ENCODE results near the gene TMEM184B. TPM values are rescaled to one million over a fixed set of nuclear protein-coding genes. Genes with fewer than 3 reads are reported as not detected.
A peak's percentile ranks its signal among the peaks of the same experiment; 100 is the strongest.
"Not testable (repeated sequence)": the region's sequence is repeated elsewhere in the genome, so short reads cannot be mapped to it uniquely, and the experiment has no call there.

TMEM184B gene
- total RNA-seq, 1 experiment from 2014 or later: 192 TPM

GRCh38 chr22:38180841-38181452, 91.9 kb downstream of the TMEM184B start:
- TSS peak; percentile 85 for BruUV-seq (replicated peaks)
- DNase-seq: peak; percentile 61 to 83

DNA sequence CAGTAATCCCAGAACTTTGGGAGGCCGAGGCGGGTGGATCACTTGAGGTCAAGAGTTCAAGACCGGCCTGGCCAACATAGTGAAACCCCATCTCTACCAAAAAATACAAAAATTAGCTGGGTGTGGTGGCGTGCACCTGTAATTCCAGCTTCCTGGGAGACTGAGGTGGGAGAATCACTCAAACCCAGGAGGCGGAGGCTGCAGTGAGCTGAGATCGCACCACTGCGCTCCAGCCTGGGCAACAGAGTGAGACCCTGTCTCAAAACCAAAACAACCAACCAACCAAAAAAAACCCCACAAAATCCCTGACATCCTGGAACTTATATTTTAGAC, 94.2 kb downstream of the TMEM184B start:
- peaks cover 72% of the 10 kb centered on the region for H3F3A ChIP-seq (ENCODE audit: insufficient read depth, low read depth)
- DNase-seq; H3K79me2 ChIP-seq (ENCODE audit: low read depth); H3K27me3 ChIP-seq (ENCODE audit: insufficient read depth, low read depth); H4K20me1 ChIP-seq (ENCODE audit: insufficient read depth); H3K9me2 ChIP-seq (ENCODE audit: insufficient read depth); H2AFZ ChIP-seq; intact Hi-C loops (cut with micrococcal nuclease; ENCODE audit: unreplicated experiment); H3K9me3 ChIP-seq (ENCODE audit: insufficient read depth, low read depth); CTCF ChIA-PET; H3K4me3 ChIP-seq; BruUV-seq (replicated peaks); H3K36me3 ChIP-seq (ENCODE audit: low read depth): not testable (repeated sequence)
- POLR2A ChIA-PET (ENCODE audit: unreplicated experiment): interaction anchor here (0.6 to 0.7 kb wide), 2 partner anchors 119 to 289 kb away, joined by 3 to 6 read pairs; partner anchors contain the start of gene KDELR3
- H3K27ac ChIP-seq: peak overlapping the region; percentile 90
- peaks cover 69% of the 10 kb centered on the region for H3K4me1 ChIP-seq (replicated peaks; ENCODE audit: insufficient read depth)
- peak overlapping the region; percentile 69; the same call in 1 of the 2 replicates for H3K4me2 ChIP-seq

More at GRCh38 chr22:38180841-38181452, 91.9 kb downstream of the TMEM184B start:
- no peaks in the 10 kb centered on the region for H3K9me3 ChIP-seq (ENCODE audit: insufficient read depth, low read depth)
- peak overlapping the region; percentile 77 for H2AFZ ChIP-seq
- peak overlapping the region; percentile 98 for H3K27ac ChIP-seq
- H3K4me2 ChIP-seq: peak overlapping the region; percentile 99
- H3K79me2 ChIP-seq (ENCODE audit: low read depth): peaks cover 8% of the 10 kb centered on the region; the same call in 1 of the 2 replicates
- peaks cover 80% of the 10 kb centered on the region for H3K4me1 ChIP-seq (replicated peaks; ENCODE audit: insufficient read depth)
- ChIA-PET POLR2A (ENCODE audit: unreplicated experiment) (interaction anchor here (0.6 kb wide), 1 partner anchor 21 kb away, joined by 5 read pairs; the partner anchor contains the start of gene MAFF), CTCF (interaction anchor here (0.8 kb wide), 1 partner anchor 80 kb away, joined by 4 read pairs; no protein-coding TSS in a partner anchor)
- intact Hi-C loops (cut with micrococcal nuclease; ENCODE audit: unreplicated experiment): loop anchor here (1.0 to 5.0 kb wide), 5 partner anchors 20 to 116 kb away; partner anchors contain the start of genes BAIAP2L2 and MAFF
- H3K4me3 ChIP-seq: peak overlapping the region; percentile 66
- H3K9me2 ChIP-seq (ENCODE audit: insufficient read depth): no peaks in the 10 kb centered on the region
- peaks cover 78% of the 10 kb centered on the region for H3F3A ChIP-seq (ENCODE audit: insufficient read depth, low read depth)
- no peaks in the 10 kb centered on the region for H3K27me3 ChIP-seq (ENCODE audit: insufficient read depth, low read depth)
- H4K20me1 ChIP-seq (ENCODE audit: insufficient read depth): no peaks in the 10 kb centered on the region
- H3K36me3 ChIP-seq (ENCODE audit: low read depth): no peaks in the 10 kb centered on the region
- TF ChIP-seq EZH2 (IDR thresholded peaks at IDR 0.05; ENCODE audit: low read depth) (no peak), CTCF (conservative IDR thresholded peaks at IDR 0.05) (no peak)

DNA sequence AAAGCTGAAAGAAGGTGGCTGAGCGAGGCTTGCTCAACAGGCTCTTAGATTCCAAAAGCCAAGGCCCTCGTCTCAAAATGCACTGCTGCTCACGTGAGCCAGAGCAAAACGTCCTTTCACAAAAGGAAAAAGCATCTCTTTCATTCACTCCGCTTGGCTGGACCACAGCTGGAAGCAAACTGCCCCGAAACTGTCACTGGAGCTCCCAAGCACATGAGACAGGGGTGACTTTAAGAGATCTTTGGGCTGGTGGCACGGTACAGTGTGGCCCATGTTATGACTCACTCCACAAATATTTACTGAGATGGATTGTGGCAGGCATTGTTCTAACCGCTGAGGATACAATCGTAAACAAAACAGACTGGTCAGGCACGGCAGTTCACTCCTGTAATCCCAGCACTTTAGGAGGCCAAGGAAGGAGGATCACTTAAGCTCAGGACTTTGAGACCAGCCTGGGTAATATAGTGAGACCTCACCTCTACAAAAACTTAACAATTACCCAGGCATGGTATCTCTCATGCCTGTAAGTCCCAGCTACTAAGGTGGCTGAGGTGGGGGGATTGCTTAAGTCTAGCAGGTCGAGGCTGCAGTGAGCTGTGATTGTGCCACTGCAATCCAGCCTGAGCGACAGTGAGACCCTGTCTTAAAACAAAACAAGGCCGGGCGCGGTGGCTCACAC, 94.7 kb downstream of the TMEM184B start:
- no peaks in the 10 kb centered on the region for H3K27me3 ChIP-seq (ENCODE audit: insufficient read depth, low read depth)
- H3K9me3 ChIP-seq (ENCODE audit: insufficient read depth, low read depth): no peaks in the 10 kb centered on the region
- peaks cover 71% of the 10 kb centered on the region for H3K4me1 ChIP-seq (replicated peaks; ENCODE audit: insufficient read depth)
- BruUV-seq (replicated peaks): no TSS peak
- H3F3A ChIP-seq (ENCODE audit: insufficient read depth, low read depth): peaks cover 68% of the 10 kb centered on the region
- no peaks in the 10 kb centered on the region for H3K36me3 ChIP-seq (ENCODE audit: low read depth)
- no peaks in the 10 kb centered on the region for H3K9me2 ChIP-seq (ENCODE audit: insufficient read depth)
- POLR2A ChIA-PET (ENCODE audit: unreplicated experiment): interaction anchor here (0.6 to 0.7 kb wide), 3 partner anchors 51 to 290 kb away, joined by 3 to 6 read pairs (median 5); partner anchors contain the start of gene KDELR3
- H3K27ac ChIP-seq: peak overlapping the region; percentile 90
- 0 out of 2 replicates have a peak overlapping the region, but pooled peaks have one; percentile 0 for H2AFZ ChIP-seq
- no peak for TF ChIP-seq EZH2 (IDR thresholded peaks at IDR 0.05; ENCODE audit: low read depth)
- no peak for TF ChIP-seq CTCF (conservative IDR thresholded peaks at IDR 0.05)
- H3K79me2 ChIP-seq (ENCODE audit: low read depth): peaks cover 8% of the 10 kb centered on the region; the same call in 1 of the 2 replicates
- DNase-seq: peak; percentile 82 to 97
- no peaks in the 10 kb centered on the region for H4K20me1 ChIP-seq (ENCODE audit: insufficient read depth)
- H3K4me2 ChIP-seq: peak overlapping the region; percentile 69
- intact Hi-C loops (cut with micrococcal nuclease; ENCODE audit: unreplicated experiment): no loop called here
- H3K4me3 ChIP-seq: peak overlapping the region; percentile 1; the same call in 1 of the 2 replicates
- CTCF ChIA-PET: no interaction called here

DNA sequence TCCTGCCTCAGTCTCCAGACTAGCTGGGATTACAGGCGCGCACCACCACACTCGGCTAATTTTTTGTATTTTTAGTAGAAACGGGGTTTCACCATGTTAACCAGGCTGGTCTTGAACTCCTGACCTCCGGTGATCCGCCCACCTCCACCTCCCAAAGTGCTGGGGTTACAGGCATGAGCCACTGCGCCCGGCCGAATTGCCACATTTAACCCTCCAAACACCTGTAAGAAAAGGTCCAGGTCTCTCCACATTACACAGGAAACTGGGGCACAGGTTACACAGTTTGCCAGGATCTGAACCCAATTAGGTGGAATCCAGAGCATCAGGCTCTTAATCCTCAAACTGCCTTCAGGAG, 95.3 kb downstream of the TMEM184B start:
- H3K9me2 ChIP-seq (ENCODE audit: insufficient read depth); intact Hi-C loops (cut with micrococcal nuclease; ENCODE audit: unreplicated experiment); H3K27me3 ChIP-seq (ENCODE audit: insufficient read depth, low read depth); H3K9me3 ChIP-seq (ENCODE audit: insufficient read depth, low read depth); CTCF ChIA-PET; BruUV-seq (replicated peaks); H3K79me2 ChIP-seq (ENCODE audit: low read depth); DNase-seq; H3K36me3 ChIP-seq (ENCODE audit: low read depth); H4K20me1 ChIP-seq (ENCODE audit: insufficient read depth): not testable (repeated sequence)
- Histone ChIP-seq H2AFZ (0 out of 2 replicates have a peak overlapping the region, but pooled peaks have one; percentile 0), H3K4me3 (peak overlapping the region; percentile 1; the same call in 1 of the 2 replicates), H3K4me1 (replicated peaks; ENCODE audit: insufficient read depth) (peaks cover 72% of the 10 kb centered on the region), H3K4me2 (peak overlapping the region; percentile 69), H3K27ac (peak overlapping the region; percentile 90), H3F3A (ENCODE audit: insufficient read depth, low read depth) (peaks cover 65% of the 10 kb centered on the region)
- POLR2A ChIA-PET (ENCODE audit: unreplicated experiment): interaction anchor here (0.6 kb wide), 1 partner anchor 52 kb away, joined by 5 read pairs; no protein-coding TSS in a partner anchor

Measured in PC-9 (cell line).